ENCODE data around the gene VPS36. TPM values are rescaled to one million over a fixed set of nuclear protein-coding genes. Genes with fewer than 3 reads are reported as not detected.

VPS36 gene
- 22.4 and 24.4 TPM in 2 replicates for total RNA-seq (2014; rRNA removed; shearing (Covaris generic))

GRCh38 chr13:52450012-52450792 lies at the start of gene VPS36:
Gene VPS36 (minus strand): TSS chr13:52450634. CDS start chr13:52450594, 40 bp downstream.

GRCh38 chr13:52454820-52455676 lies 4.6 kb upstream of the VPS36 start, which contains the start of gene CKAP2:
Gene CKAP2 (plus strand): TSS chr13:52455478. CDS start chr13:52455557, 79 bp downstream.

GRCh38 chr13:52405767-52406494 lies 44.5 kb downstream of the VPS36 start, which contains the start of gene THSD1:
Gene THSD1 (minus strand): TSS chr13:52406172. CDS start chr13:52402600, 3,572 bp downstream.

Small RNAs within 50 kb of the gene (small RNA-seq; reads per million reads assigned to genes)
- gene RNY4P24: not detected

Other genes starting within 250 kb of the VPS36 start
- 0.85 and 1.4 TPM in 2 replicates for gene THSD1, start 44.5 kb downstream of the VPS36 start, total RNA-seq (2014; rRNA removed; shearing (Covaris generic))
- 32.8 and 39.1 TPM in 2 replicates for gene CKAP2, start 4.8 kb upstream of the VPS36 start, total RNA-seq (2014; rRNA removed; shearing (Covaris generic))
- 6.1 and 6.6 TPM in 2 replicates for gene HNRNPA1L2, start 191.8 kb upstream of the VPS36 start, total RNA-seq (2014; rRNA removed; shearing (Covaris generic))
- gene SUGT1, start 202.2 kb upstream of the VPS36 start, total RNA-seq (2014; rRNA removed; shearing (Covaris generic)): 46.5 and 47.5 TPM in 2 replicates